OCI-LY3 (cell line): Measurements from ENCODE around the gene FAM229B.
"Not testable (repeated sequence)": the region's sequence is repeated elsewhere in the genome, so short reads cannot be mapped to it uniquely, and the experiment has no call there.

Experiments used
- H2AFZ ChIP-seq: fragments of 200-600, 300-600 bp; shearing (Covaris generic); 2 replicates; pipeline ENCODE4 v1.6.0; 2014; ENCODE audit warnings: antibody characterized with exemption, low read depth, low read length
- H3K27ac ChIP-seq: fragments of 200-600, 300-600 bp; sonication (generic); 2 replicates; pipeline ENCODE4 v1.5.1; 2014; ENCODE audit warnings: mild to moderate bottlenecking, low read length, moderate library complexity, mixed read lengths
- H3K27me3 ChIP-seq: fragments of 200-600, 300-600 bp; sonication (generic); 2 replicates; pipeline ENCODE4 v1.6.1; 2014; ENCODE audit warnings: low read depth, low read length, mixed read lengths
- H3K36me3 ChIP-seq: fragments of 200-600, 300-600 bp; sonication (generic); replicated peaks from 2 replicates; pipeline ENCODE3; 2014; ENCODE audit warnings: low read depth, low read length, mixed read lengths
- H3K4me1 ChIP-seq: fragments of 300-600, 200-600 bp; sonication (generic); 2 replicates; pipeline ENCODE4 v1.6.1; 2014; ENCODE audit warnings: low read length, mixed read lengths
- H3K4me2 ChIP-seq: fragments of 200-600, 300-600 bp; sonication (generic); 2 replicates; pipeline ENCODE4 v1.6.1; 2014; ENCODE audit warnings: low read length, mixed read lengths
- H3K4me3 ChIP-seq: fragments of 300-600, 200-600 bp; sonication (generic); 2 replicates; pipeline ENCODE4 v1.5.1; 2014; ENCODE audit warnings: antibody characterized with exemption, mild to moderate bottlenecking, low read length, moderate library complexity
- H3K79me2 ChIP-seq: fragments of 300-600, 200-600 bp; shearing (Covaris generic); 2 replicates; pipeline ENCODE4 v1.6.1; 2014; ENCODE audit warnings: mild to moderate bottlenecking, low read length, mixed read lengths
- H3K9ac ChIP-seq: fragments of 300-600, 200-600 bp; shearing (Covaris generic); 2 replicates; pipeline ENCODE4 v1.6.0; 2014; ENCODE audit warnings: mild to moderate bottlenecking, low read length, moderate library complexity
- H3K9me3 ChIP-seq: fragments of 200-600, 300-600 bp; shearing (Covaris generic); 2 replicates; pipeline ENCODE4 v1.6.1; 2014; ENCODE audit warnings: low read length, mixed read lengths; ENCODE audit not compliant: insufficient read depth
- H4K20me1 ChIP-seq: fragments of 200-600, 300-600 bp; sonication (generic); 2 replicates; pipeline ENCODE4 v1.6.1; 2016; ENCODE audit warnings: low read length, mixed read lengths; ENCODE audit not compliant: insufficient read depth
- EZH2phosphoT487 ChIP-seq: fragments of 200-600 bp; shearing (Covaris generic); IDR thresholded peaks from 2 replicates; pipeline ENCODE4 v1.6.1; 2018; ENCODE audit warnings: antibody characterized with exemption, mixed run types, low read depth
- TF ChIP-seq, protein P1 (sequence below): fragments of 200-600, 300-600 bp; sonication (generic); IDR thresholded peaks from 2 replicates; pipeline ENCODE4 v1.5.1; 2014; ENCODE audit warnings: antibody characterized with exemption, low read length, low read depth

The FAM229B gene

DNA sequence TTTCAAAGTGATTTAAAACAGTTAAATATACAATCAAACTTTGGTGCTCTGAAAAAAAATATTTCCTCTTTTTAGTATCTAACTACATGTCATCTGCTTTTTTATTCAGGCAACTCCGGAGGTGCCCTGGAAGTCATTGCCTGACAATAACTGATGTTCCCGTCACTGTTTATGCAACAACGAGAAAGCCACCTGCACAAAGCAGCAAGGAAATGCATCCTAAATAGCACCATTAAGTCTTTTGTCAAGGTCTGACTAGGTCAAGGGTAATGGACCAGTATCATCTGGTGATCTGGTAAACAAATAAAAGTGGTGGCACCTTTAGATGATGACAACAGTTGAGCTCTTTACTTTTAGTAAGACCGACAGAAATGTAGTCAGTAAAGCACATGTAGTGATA is 13.2 kb downstream of the FAM229B start:
- Histone ChIP-seq H3K27me3 (no peaks in the 10 kb centered on the region), H3K27ac (no peak overlapping the region), H3K4me1 (no peaks in the 10 kb centered on the region), H3K4me2 (no peak overlapping the region), H3K9me3 (no peaks in the 10 kb centered on the region), H3K36me3 (no peaks in the 10 kb centered on the region), H3K4me3 (no peak overlapping the region), H3K79me2 (no peaks in the 10 kb centered on the region), H4K20me1 (no peaks in the 10 kb centered on the region), H3K9ac (no peak overlapping the region), H2AFZ (no peak overlapping the region)
- no peak for TF ChIP-seq EZH2phosphoT487
- TF ChIP-seq, protein P1, sequence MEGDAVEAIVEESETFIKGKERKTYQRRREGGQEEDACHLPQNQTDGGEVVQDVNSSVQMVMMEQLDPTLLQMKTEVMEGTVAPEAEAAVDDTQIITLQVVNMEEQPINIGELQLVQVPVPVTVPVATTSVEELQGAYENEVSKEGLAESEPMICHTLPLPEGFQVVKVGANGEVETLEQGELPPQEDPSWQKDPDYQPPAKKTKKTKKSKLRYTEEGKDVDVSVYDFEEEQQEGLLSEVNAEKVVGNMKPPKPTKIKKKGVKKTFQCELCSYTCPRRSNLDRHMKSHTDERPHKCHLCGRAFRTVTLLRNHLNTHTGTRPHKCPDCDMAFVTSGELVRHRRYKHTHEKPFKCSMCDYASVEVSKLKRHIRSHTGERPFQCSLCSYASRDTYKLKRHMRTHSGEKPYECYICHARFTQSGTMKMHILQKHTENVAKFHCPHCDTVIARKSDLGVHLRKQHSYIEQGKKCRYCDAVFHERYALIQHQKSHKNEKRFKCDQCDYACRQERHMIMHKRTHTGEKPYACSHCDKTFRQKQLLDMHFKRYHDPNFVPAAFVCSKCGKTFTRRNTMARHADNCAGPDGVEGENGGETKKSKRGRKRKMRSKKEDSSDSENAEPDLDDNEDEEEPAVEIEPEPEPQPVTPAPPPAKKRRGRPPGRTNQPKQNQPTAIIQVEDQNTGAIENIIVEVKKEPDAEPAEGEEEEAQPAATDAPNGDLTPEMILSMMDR: no peak

DNA sequence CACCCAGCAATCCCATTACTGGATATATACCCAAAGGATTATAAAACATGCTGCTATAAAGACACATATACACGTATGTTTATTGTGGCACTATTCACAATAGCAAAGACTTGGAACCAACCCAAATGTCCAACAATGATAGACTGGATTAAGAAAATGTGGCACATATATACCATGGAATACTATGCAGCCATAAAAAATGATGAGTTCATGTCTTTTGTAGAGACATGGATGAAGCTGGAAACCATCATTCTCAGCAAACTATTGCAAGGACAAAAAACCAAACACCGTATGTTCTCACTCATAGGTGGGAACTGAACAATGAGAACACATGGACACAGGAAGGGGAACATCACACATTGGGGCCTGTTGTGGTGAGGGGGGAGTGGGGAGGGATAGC is 18.6 kb downstream of the FAM229B start:
- H3K9me3 ChIP-seq, H3K4me2 ChIP-seq, H3K9ac ChIP-seq, H3K36me3 ChIP-seq, H3K79me2 ChIP-seq, H4K20me1 ChIP-seq, H3K27me3 ChIP-seq, H2AFZ ChIP-seq, H3K27ac ChIP-seq, H3K4me3 ChIP-seq, H3K4me1 ChIP-seq: not testable (repeated sequence)

DNA sequence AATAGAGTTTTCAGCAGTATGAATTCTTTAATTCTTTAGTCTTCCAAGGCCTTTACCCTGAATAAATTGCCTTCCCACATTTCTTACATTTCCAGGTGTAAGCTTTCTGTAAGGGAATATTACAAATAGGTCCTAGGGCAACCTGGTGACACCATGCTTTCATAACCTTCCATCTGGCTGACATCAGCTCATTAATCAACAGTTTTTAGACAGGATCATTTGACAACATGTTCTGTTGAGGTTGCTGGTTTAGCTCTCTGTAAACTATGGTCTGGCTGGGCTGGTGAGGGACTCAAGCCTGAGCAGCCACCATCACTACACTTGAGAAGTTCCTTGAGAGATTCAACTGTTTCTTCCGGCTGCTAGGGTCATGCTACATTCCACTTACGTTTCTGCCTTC is 19.2 kb downstream of the FAM229B start:
- Histone ChIP-seq H2AFZ (no peak overlapping the region), H3K4me3 (no peak overlapping the region), H3K27ac (no peak overlapping the region), H3K9me3 (no peaks in the 10 kb centered on the region), H4K20me1 (no peaks in the 10 kb centered on the region), H3K27me3 (no peaks in the 10 kb centered on the region), H3K36me3 (no peaks in the 10 kb centered on the region), H3K9ac (no peak overlapping the region), H3K4me1 (no peaks in the 10 kb centered on the region), H3K4me2 (no peak overlapping the region), H3K79me2 (no peaks in the 10 kb centered on the region)
- TF ChIP-seq EZH2phosphoT487: no peak
- TF ChIP-seq, protein P1: no peak

DNA sequence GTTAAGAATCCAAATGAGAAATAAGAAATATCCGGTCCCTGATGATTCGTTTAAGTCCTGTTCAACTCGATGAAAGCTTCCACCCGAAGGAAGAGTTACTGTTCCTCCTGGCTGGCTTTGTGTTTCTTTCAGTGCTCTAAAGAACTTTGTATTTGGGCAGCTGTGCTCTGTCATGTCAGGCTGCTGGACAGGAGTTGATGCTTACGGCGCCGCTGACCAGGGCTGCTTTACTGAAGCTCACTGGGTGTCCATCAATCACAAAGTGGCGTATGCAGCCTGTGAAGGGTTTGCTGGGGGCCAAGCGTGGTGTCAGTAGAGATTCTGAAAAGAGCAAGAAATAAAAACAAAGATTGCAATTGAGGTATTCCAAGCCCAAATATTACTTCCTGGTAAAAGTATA is 21.9 kb downstream of the FAM229B start:
- Histone ChIP-seq H3K4me2 (no peak overlapping the region), H3K36me3 (no peaks in the 10 kb centered on the region), H3K9ac (no peak overlapping the region), H3K27ac (no peak overlapping the region), H2AFZ (no peak overlapping the region), H3K4me3 (no peak overlapping the region), H3K4me1 (no peaks in the 10 kb centered on the region), H3K27me3 (no peaks in the 10 kb centered on the region), H3K79me2 (no peaks in the 10 kb centered on the region), H4K20me1 (no peaks in the 10 kb centered on the region), H3K9me3 (no peaks in the 10 kb centered on the region)
- TF ChIP-seq EZH2phosphoT487: no peak
- TF ChIP-seq, protein P1: no peak

DNA sequence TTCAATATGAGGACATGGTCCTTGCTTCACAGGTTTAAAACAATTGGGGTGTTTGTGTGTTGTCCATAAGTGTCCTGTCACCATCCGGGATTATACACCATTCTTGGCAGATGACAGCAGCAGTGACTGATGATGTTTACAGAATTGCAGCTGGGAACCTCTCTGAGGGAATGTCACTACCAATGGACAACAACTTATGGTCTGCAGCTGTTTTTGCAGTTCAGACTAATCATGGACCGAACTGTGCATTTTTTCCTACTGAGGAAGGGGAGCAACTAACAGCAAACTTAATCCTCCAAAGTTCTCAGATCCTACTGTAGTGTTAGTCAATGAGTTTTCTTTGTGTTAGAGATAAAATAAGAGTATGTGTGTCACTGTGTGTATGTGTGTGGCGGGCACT is 26.0 kb downstream of the FAM229B start:
- Histone ChIP-seq H3K79me2 (no peaks in the 10 kb centered on the region), H3K4me1 (peaks cover 10% of the 10 kb centered on the region), H3K4me2 (no peak overlapping the region), H3K4me3 (no peak overlapping the region), H3K27ac (no peak overlapping the region), H3K27me3 (no peaks in the 10 kb centered on the region), H3K9me3 (no peaks in the 10 kb centered on the region), H2AFZ (no peak overlapping the region), H3K36me3 (no peaks in the 10 kb centered on the region), H4K20me1 (no peaks in the 10 kb centered on the region), H3K9ac (no peak overlapping the region)
- TF ChIP-seq, protein P1: no peak
- TF ChIP-seq EZH2phosphoT487: no peak
